DND-41 (cell line): ENCODE measurements around the gene THUMPD2.

Experiments
- EZH2 ChIP-seq: IDR thresholded peaks from 3 replicates; pipeline ENCODE4 v1.6.1; 2012; ENCODE audit warnings: borderline replicate concordance, low read depth, mild to moderate bottlenecking, moderate library complexity, low read length, inconsistent platforms; ENCODE audit not compliant: severe bottlenecking
- TF ChIP-seq, protein P1 (sequence below): IDR thresholded peaks from 2 replicates; pipeline ENCODE4 v1.5.1; 2012; ENCODE audit warnings: borderline replicate concordance, low read length, moderate library complexity, mild to moderate bottlenecking; ENCODE audit not compliant: poor library complexity, severe bottlenecking; ENCODE audit errors: extremely low read depth

DNA sequence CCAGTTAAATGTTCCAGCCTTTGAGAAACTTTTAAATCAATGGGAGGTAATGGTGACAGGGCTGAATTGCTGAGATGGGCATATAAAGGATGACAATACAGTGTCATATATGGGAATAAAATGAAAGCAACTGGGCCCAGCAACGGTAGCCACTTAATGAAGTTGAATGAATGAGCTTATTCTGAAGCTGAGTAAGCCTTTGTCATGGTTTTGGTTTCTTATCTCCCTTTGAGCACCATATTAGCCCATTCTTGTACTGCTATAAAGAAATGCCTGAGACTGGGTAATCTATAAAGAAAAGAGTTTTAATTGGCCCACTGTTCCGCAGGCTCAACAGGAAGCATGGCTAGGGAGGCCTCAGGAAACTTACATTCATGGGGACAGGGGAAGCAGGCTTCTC is 3.5 kb upstream of the THUMPD2 start:
- TF ChIP-seq, protein P1, sequence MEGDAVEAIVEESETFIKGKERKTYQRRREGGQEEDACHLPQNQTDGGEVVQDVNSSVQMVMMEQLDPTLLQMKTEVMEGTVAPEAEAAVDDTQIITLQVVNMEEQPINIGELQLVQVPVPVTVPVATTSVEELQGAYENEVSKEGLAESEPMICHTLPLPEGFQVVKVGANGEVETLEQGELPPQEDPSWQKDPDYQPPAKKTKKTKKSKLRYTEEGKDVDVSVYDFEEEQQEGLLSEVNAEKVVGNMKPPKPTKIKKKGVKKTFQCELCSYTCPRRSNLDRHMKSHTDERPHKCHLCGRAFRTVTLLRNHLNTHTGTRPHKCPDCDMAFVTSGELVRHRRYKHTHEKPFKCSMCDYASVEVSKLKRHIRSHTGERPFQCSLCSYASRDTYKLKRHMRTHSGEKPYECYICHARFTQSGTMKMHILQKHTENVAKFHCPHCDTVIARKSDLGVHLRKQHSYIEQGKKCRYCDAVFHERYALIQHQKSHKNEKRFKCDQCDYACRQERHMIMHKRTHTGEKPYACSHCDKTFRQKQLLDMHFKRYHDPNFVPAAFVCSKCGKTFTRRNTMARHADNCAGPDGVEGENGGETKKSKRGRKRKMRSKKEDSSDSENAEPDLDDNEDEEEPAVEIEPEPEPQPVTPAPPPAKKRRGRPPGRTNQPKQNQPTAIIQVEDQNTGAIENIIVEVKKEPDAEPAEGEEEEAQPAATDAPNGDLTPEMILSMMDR: no peak
- no peak for TF ChIP-seq EZH2
